ENCODE results near the gene DTX4.
A peak's percentile ranks its signal among the peaks of the same experiment; 100 is the strongest.
"Not testable (repeated sequence)": the region's sequence is repeated elsewhere in the genome, so short reads cannot be mapped to it uniquely, and the experiment has no call there.

DTX4 gene

DNA sequence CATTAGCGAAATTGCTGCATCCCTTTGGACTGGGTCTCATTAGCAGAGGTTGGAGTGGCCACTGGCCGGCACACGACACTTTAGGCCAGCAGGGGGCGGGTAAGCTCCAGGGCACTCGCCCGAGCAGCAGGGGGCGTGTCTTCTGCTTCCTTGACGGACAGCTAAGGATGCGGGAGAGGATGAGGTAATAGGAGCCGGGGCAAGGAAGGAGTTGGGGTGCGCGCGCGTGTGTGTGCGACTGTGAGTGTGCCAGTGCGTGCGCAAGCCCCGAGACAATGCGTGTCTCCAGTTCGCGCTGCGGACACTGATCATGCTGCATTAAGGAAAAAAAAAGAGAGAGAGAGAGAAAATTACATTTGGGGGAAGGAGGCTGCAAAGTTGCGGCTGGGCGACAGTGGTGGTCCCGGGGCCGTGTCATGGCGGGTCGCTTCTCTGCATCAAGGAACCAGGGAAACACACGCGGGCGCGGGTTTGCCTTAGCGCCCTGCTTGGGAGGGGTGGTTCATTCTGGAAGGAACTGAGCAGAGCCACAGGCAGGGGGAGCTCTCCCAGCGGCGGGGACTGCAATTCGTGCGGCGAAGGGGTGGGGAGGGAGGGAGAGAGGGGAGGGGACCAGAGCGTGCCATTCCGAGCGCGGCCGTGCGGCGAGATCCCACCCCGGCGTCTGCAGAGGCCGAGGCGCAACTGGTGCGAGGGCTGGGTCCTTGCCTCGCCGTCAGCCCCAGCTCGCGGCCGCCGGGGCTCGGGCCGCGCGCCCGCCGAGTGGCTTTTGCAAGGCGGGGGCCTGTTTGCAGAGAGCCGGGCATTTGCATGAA is at the start of gene DTX4:
DTX4 (plus strand) TSS at position 625 of the 815 bp plus-strand sequence. CDS start 464 bp downstream, outside the sequence.
- H3K27me3 ChIP-seq (ENCODE audit: insufficient read depth, low read length, poor library complexity, severe bottlenecking) = peaks cover 5% of the 10 kb centered on the region
- no peaks in the 10 kb centered on the region for H3K9me2 ChIP-seq (replicated peaks; ENCODE audit: low read depth, low read length)
- no peaks in the 10 kb centered on the region for H3K9me3 ChIP-seq (ENCODE audit: insufficient read depth, low read depth, low read length)
- peak within 1 kb of the TSS; percentile 88 for H3K4me3 ChIP-seq (ENCODE audit: low read length, poor library complexity, severe bottlenecking)
- H3F3A ChIP-seq (ENCODE audit: low read depth) = no peaks in the 10 kb centered on the region
- H4K20me1 ChIP-seq (ENCODE audit: insufficient read depth, low read length, poor library complexity, severe bottlenecking) = peaks cover 4% of the 10 kb centered on the region
- H3K79me2 ChIP-seq (ENCODE audit: insufficient read depth, low read length) = no peaks in the 10 kb centered on the region; the same call in 1 of the 2 replicates
- H3K9ac ChIP-seq (ENCODE audit: low read depth, low read length, poor library complexity, severe bottlenecking) = peak within 1 kb of the TSS; percentile 75
- peak within 1 kb of the TSS; percentile 98 for H2AFZ ChIP-seq (ENCODE audit: low read length)
- H3K4me2 ChIP-seq (ENCODE audit: low read depth, low read length, poor library complexity, severe bottlenecking) = peak within 1 kb of the TSS; percentile 95
- peaks cover 9% of the 10 kb centered on the region for H3K4me1 ChIP-seq (ENCODE audit: insufficient read depth, low read length, poor library complexity, severe bottlenecking)
- no peak for TF ChIP-seq EZH2phosphoT487 (IDR thresholded peaks at IDR 0.05; ENCODE audit: borderline replicate concordance)
- TF ChIP-seq, protein P1, sequence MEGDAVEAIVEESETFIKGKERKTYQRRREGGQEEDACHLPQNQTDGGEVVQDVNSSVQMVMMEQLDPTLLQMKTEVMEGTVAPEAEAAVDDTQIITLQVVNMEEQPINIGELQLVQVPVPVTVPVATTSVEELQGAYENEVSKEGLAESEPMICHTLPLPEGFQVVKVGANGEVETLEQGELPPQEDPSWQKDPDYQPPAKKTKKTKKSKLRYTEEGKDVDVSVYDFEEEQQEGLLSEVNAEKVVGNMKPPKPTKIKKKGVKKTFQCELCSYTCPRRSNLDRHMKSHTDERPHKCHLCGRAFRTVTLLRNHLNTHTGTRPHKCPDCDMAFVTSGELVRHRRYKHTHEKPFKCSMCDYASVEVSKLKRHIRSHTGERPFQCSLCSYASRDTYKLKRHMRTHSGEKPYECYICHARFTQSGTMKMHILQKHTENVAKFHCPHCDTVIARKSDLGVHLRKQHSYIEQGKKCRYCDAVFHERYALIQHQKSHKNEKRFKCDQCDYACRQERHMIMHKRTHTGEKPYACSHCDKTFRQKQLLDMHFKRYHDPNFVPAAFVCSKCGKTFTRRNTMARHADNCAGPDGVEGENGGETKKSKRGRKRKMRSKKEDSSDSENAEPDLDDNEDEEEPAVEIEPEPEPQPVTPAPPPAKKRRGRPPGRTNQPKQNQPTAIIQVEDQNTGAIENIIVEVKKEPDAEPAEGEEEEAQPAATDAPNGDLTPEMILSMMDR (conservative IDR thresholded peaks at IDR 0.05; ENCODE audit: low read length) = peak; percentile 71
- H3K36me3 ChIP-seq (ENCODE audit: insufficient read depth, low read length) = no peaks in the 10 kb centered on the region

DNA sequence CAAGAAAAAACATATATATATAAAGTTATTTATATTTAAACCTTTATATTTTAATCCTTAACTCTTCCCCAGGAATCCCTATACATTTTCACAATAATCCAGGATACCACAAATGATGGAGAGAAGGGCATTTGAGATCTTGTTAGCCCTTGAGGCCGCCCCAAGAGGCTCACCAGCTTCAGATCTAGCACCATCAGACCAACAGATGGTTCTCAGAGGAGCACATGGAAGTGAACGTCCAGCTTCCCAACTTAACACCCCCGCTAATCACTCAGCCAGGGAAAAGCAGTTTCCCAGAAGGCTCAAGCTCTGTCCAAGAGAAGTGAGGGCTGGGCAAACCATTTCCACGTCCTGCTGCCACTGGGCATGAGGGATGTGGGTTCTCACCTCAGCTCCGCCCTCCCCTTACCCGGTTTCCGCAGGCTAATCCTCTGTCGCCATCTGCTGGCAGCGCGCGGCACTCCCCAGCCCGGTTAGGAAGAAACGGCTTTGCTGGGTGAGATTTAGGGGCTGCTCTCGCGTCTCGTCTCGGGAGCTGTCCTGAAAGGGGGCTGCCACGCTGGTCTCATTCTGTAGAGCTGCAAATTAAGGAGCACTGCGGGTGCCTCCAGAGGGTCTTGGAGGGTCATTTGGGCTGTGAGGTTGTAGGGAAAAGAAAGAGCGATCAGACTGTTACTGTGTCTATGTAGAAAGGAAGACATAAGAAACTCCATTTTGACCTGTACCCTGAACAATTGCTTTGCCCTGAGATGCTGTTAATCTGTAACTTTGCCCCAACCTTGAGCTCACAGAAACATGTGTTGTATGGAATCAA is 36.1 kb upstream of the DTX4 start:
- H3K9ac ChIP-seq (ENCODE audit: low read depth, low read length, poor library complexity, severe bottlenecking) = no peak overlapping the region
- peak overlapping the region; percentile 67 for H2AFZ ChIP-seq (ENCODE audit: low read length)
- no peaks in the 10 kb centered on the region for H3F3A ChIP-seq (ENCODE audit: low read depth)
- no peaks in the 10 kb centered on the region for H3K9me2 ChIP-seq (replicated peaks; ENCODE audit: low read depth, low read length)
- H3K36me3 ChIP-seq (ENCODE audit: insufficient read depth, low read length) = no peaks in the 10 kb centered on the region; the same call in 1 of the 2 replicates
- no peak for TF ChIP-seq EZH2phosphoT487 (IDR thresholded peaks at IDR 0.05; ENCODE audit: borderline replicate concordance)
- TF ChIP-seq, protein P1 (conservative IDR thresholded peaks at IDR 0.05; ENCODE audit: low read length) = peak; percentile 98
- peak overlapping the region; percentile 45 for H3K4me2 ChIP-seq (ENCODE audit: low read depth, low read length, poor library complexity, severe bottlenecking)
- no peaks in the 10 kb centered on the region for H3K27me3 ChIP-seq (ENCODE audit: insufficient read depth, low read length, poor library complexity, severe bottlenecking)
- H3K4me1 ChIP-seq (ENCODE audit: insufficient read depth, low read length, poor library complexity, severe bottlenecking) = peaks cover 3% of the 10 kb centered on the region
- peaks cover 8% of the 10 kb centered on the region; the same call in 1 of the 2 replicates for H3K9me3 ChIP-seq (ENCODE audit: insufficient read depth, low read depth, low read length)
- no peaks in the 10 kb centered on the region for H4K20me1 ChIP-seq (ENCODE audit: insufficient read depth, low read length, poor library complexity, severe bottlenecking)
- H3K4me3 ChIP-seq (ENCODE audit: low read length, poor library complexity, severe bottlenecking) = peak overlapping the region; percentile 14
- H3K79me2 ChIP-seq (ENCODE audit: insufficient read depth, low read length) = 0 out of 2 replicates have a peak, but pooled peaks cover under 1% of the 10 kb centered on the region

DNA sequence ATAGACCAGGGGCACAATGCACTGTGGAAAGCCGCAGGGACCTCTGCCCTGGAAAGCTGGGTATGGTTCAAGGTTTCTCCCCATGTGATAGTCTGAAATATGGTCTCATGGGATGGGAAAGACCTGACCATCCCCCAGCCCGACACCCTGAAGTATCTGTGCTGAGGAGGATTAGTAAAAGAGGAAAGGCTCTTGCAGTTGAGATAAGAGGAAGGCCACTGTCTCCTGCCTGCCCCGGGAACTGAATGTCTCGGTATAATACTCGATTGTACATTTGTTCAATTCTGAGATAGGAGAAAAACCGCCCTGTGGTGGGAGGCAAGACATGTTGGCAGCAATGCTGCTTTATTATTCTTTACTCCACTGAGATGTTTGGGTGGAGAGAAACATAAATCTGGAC is 35.4 kb upstream of the DTX4 start:
- not testable (repeated sequence) for H3F3A ChIP-seq (ENCODE audit: low read depth); H3K4me1 ChIP-seq (ENCODE audit: insufficient read depth, low read length, poor library complexity, severe bottlenecking); H3K36me3 ChIP-seq (ENCODE audit: insufficient read depth, low read length); H3K27me3 ChIP-seq (ENCODE audit: insufficient read depth, low read length, poor library complexity, severe bottlenecking); H3K9me2 ChIP-seq (replicated peaks; ENCODE audit: low read depth, low read length); H3K4me2 ChIP-seq (ENCODE audit: low read depth, low read length, poor library complexity, severe bottlenecking); H3K4me3 ChIP-seq (ENCODE audit: low read length, poor library complexity, severe bottlenecking); H3K9ac ChIP-seq (ENCODE audit: low read depth, low read length, poor library complexity, severe bottlenecking); H4K20me1 ChIP-seq (ENCODE audit: insufficient read depth, low read length, poor library complexity, severe bottlenecking); H3K79me2 ChIP-seq (ENCODE audit: insufficient read depth, low read length); H3K9me3 ChIP-seq (ENCODE audit: insufficient read depth, low read depth, low read length)
- H2AFZ ChIP-seq (ENCODE audit: low read length) = peak overlapping the region; percentile 52; the same call in 1 of the 2 replicates

Data from Loucy (cell line).